ENCODE measurements around the gene SLX9.
"Not testable (repeated sequence)": the region's sequence is repeated elsewhere in the genome, so short reads cannot be mapped to it uniquely, and the experiment has no call there.

Gene SLX9

GRCh38 chr21:44917446-44918106, 22.3 kb upstream of the SLX9 start:
- DNase-seq = no peak

DNA sequence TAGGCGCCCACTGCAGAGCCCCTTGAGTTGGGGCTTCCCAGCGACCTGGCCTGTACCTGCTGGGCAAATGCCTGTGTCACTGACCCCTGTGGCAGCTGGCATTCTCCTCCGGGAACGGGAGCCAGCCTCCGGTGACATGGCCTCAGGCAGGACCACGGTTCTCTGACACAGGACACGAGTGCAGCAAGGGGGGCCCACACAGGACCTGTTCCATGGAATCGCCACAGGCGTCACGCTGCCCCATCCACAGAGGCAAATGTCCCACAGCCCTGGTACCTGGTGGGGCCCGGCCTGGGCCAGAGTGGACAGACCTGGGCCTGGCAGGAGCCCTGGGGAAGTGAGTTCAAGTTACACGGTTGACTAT, 21.7 kb upstream of the SLX9 start:
- DNase-seq = no peak

DNA sequence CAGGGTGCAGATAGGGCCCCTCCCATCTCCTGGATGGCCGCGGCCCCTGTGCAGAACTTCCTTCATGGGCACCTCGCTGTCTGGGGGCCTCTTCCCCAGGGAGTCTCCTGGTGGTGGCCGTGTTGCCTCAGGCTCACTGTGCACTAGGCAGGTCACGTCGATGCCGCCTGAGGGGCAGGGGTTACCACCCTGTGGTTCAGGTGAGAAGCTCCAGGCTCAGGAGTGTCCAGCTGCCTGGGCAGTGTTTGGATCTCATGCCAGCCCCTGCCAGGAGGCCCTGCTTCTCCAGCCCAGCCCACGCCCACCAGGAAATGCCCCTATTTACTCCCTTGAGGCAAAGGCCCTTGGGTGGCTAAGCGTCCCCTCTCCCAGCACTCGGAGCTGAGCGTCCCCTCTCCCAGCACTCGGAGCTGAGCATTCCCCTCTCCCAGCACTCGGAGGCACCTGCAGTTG, 21.2 kb upstream of the SLX9 start:
- DNase-seq = no peak

GRCh38 chr21:44919111-44919912, 20.5 kb upstream of the SLX9 start:
- no peak for DNase-seq

GRCh38 chr21:44919913-44920693, 19.7 kb upstream of the SLX9 start:
- no peak for DNase-seq

GRCh38 chr21:44920694-44921604, 18.9 kb upstream of the SLX9 start, which contains the start of gene ITGB2:
Gene ITGB2, minus strand, starts transcription at chr21:44920899. Its CDS starts 10,117 bp downstream, at chr21:44910782.
- no peak for DNase-seq

- DNase-seq = no peak
Measured at GRCh38 chr21:44921928-44922327, 17.9 kb upstream of the SLX9 start.

DNA sequence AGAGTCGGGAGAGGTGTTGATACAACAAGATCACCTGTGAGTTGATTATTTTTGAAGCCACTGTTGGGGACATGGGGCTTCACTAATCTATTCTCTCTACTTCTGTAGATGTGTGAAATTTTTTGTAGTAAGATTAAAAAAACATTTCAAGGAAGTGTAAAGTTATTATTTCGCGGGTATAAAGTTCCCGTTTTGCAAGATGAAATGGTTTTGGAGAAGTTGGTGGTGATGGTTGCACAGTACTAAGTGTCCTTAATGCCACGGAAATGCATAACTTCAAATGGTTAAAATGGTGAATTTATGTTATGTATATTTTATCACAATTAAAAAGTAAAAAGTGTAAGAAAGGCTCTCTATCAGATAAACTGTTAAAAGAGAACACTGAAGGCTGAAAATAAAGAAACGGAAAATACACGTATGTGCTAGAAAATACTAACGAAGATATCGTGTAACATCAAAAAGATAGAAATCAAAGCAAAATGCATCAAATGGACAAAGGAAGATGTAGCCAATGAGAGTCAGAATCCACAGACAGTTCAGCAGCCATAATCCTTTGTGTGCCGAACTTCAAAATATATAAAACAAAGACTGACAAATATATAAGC, 16.2 kb upstream of the SLX9 start:
- DNase-seq = no peak

- DNase-seq = no peak
Measured at GRCh38 chr21:44924606-44925377, 15.0 kb upstream of the SLX9 start.

GRCh38 chr21:44925378-44925755, 14.5 kb upstream of the SLX9 start:
- no peak for DNase-seq

DNA sequence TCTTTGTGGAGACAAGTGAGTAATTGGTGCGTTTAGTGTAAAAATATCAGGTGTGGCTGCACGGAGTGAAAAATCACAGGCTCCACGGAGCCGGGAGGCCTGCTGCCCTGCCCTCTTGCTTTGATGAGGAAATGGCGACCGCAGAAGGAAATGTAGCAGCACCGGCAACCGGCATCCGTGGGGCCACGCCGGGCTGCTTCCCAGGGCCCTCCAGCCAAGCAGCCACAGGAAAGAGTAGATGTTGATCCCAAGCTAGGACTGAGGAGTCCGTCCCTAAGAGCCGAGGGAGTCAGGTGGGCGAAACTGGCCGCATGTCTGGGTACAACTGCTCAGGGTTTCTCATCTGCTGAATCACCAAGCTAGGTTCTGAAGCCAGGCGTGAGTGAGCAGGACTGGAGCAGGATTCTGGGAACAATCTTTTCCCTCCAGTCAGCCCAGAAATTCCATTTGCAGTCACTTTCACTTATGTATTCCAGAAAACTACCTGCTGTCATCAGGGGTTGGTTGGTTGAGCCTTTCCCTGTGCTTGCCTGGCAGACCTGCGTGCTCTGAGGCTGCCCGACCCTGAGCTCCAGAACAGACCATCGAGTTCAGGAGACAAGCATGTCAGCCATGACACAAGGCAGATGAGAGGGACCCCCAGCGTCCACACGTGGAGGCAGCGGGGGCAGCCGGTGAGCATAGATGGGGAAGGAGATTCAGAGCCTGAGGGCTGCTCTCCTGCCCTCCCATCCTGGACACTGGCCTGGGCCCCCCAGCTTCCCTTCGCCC, 13.3 kb upstream of the SLX9 start:
- no peak for DNase-seq

DNA sequence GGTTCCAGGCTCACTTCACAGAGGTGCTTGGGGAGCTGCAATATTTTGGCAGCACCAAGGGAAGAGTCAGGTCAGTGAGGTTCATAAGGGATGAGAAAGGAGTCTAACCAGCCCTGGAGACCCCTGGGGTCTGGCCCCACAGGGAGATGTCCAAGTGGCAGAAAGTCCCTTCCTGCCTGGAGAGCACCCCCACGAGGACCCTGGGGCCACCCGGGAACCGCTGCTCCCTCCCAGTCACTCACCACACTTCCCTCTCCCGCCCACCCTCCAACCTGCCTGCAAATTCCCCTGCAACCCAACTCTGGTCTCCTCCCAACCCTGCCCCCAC, 12.6 kb upstream of the SLX9 start:
- DNase-seq = no peak

GRCh38 chr21:44927587-44928461, 12.0 kb upstream of the SLX9 start:
- peak in 1 of 2 experiments; percentile 13 for DNase-seq

DNA sequence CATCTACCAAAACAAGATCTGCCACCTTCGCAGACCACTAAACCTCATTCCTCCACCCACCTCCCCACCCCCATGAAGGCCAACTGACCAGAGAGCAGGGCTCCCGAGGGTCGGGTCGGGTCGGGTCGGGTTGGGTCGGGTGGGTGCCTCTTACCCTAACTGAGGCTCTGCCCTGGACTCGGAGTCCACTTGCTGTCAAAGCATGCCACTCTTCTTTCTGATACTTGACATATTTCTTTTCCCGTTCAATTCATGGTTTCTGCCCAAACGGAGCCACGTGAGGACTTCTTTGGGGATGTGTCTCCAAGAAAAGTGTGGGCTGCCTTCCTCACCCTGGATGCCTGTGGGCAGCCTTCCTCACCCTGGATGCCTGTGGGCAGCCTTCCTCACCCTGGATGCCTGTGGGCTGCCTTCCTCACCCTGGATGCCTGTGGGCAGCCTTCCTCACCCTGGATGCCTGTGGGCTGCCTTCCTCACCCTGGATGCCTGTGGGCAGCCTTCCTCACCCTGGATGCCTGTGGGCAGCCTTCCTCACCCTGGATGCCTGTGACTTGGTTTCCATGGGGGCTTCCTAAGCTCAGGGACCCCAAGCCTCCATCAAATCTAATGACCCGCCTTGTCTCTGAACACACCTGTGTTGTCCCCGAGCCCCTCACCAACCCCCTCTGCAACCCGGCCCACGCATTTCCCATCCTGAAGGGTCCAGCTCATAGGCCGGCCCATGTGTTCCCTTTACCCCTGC, 11.2 kb upstream of the SLX9 start:
- DNase-seq = not testable (repeated sequence)

DNA sequence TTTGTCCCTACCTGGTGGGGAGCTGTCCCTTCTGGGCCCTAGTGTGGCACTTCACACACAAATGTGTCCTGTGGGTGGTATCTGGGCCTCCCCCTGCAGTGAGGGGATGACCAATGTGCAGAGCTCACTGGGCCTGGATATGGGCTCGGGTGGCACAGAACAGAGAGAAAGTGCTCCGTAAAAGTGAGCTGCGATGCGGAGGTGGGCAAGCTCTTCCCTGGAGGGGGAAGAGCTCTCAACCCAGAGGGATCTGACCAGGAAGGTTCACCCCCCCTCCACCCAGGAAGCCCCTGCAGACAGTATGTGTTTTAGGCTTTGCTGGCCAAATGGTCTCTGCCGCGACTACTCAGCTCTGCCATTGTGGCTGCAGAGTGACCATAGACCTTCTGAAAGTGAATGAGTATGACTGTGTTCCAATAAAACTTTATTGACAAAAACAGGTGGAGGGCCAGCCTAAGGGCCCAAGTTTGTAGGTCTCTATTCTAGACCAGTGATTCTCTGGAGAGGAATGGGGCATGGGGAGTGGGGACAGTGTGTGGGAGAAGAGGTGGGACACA, 10.5 kb upstream of the SLX9 start:
- DNase-seq = no peak

- no peak for DNase-seq
Measured at GRCh38 chr21:44929799-44930542, 9.9 kb upstream of the SLX9 start.

DNA sequence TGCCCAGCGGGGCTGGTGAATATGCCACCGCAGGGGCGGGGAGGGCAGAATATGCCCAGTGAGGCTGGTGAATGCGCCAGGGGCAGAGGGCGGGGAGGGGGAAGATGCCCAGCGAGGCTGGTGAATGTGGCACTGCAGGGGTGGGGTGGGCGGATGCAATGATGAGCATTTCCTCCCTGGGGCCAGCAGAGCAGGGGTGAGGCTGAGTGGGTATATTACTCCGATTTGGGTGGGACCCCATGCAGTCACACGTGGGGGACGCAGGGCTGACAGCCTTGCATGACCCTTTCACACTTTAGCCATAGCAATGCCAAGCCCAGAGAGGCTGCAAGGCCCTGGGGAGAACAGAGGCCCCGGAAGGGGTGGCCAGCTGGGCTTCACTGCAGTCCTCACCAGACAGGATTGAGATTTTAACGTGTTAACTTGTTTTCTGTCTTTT, 9.3 kb upstream of the SLX9 start:
- DNase-seq = no peak

- no peak for DNase-seq
Measured at GRCh38 chr21:44931137-44931500, 8.7 kb upstream of the SLX9 start.
